GM15510 (cell line): ENCODE measurements around the gene PTPRT.

Experiments
- POLR2A ChIP-seq: IDR thresholded peaks from 3 replicates; pipeline ENCODE4 v1.6.1; 2011; ENCODE audit warnings: borderline replicate concordance; ENCODE audit not compliant: insufficient read length; ENCODE audit errors: extremely low read depth

Gene PTPRT

GRCh38 chr20:42152575-42152974, 1037.1 kb downstream of the PTPRT start:
- TF ChIP-seq POLR2A = no peak

GRCh38 chr20:42150230-42150629, 1039.5 kb downstream of the PTPRT start:
- TF ChIP-seq POLR2A = no peak

DNA sequence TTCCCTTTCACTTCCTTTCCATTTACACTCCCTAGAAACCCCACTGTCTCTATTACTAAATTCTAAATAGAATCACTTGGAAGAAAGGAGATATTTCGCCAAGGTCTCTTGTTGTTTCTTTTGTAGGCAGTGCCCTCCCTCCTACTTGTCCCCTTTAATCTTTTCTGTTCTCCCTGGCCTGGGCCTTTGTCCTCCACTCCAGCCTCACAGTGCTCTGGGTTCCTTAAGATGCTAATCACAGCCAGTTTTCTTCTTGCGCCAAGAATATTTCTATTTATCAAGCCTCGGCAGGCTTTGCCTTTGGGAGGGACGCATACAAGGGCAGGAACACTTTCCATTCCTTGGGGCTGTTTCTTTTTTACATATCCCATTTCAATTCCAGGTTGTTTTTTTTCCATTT, 1051.0 kb downstream of the PTPRT start:
- no peak for TF ChIP-seq POLR2A

DNA sequence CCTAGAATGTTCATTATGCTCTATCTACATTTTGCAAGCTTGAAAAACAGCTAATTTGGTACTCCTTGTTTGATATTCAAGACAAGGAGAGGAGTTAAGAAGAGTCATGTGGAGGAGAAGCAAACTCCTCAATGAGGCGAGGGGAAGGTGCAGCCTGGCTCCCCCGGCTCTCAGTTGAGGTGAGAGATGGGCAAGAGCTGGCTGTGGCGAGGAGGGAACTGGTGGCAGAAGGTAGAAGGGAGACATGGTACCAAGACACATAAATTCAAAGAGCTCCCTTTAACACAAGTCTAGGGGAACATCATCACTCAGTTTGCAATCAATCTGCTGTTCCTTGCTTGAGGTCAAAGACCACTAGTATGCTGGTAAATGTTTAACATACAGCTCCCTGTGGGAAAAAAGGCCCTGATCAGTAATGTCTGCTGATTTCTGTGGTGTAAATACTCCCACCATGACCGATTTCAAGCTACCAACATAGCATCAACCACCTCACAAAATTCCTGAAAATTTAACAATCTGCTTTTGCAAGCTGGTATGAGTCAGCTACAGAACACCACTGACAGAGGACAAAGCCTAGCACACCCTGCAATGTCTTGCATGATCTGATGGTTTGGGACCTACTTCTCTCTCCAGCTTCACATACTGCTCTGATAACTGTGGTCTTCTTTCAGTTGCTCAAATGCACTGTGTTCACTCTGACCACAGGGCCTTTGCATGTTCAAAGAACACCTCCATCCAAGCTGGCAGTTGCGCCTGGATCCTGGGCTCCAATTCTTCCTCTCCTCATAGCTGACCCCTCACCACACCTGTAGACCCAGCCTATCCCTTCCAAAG, 1055.2 kb downstream of the PTPRT start:
- TF ChIP-seq POLR2A = no peak

DNA sequence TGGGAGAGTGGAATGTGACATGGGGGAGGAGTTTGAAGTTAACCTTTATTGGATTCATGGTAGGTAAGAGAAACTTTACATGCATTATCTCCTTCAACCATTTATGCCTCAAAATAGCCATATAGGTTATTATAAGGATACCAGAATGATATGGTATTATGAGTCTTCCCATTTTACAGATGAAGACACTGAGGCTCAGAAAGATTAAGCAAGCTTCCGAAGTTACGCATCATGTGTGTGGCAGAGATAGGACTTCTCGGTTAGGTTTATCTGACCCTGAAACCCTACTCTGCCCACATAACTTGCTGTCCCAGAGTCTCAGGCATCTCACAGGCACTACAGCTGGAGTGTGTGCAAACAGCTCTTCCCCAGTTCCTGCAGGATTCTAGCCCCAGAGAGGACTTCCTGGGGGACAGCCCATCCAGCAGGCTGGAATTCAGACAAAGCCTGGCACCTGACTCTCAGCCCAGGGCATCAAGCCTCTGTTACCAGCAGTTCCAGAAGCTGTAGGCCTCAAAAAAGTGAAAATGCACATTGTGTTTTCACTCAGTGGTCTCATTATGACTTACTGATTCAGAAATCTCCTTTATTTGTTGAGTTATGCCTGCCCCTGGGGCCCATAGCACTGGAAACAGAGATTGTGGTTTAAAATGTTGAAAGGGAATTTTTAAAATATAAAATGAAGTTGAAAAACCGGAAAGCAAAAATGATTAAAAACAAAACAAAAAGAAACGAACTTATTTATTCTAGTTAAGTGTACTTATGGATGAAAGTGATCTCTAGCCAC, 1058.7 kb downstream of the PTPRT start:
- no peak for TF ChIP-seq POLR2A

DNA sequence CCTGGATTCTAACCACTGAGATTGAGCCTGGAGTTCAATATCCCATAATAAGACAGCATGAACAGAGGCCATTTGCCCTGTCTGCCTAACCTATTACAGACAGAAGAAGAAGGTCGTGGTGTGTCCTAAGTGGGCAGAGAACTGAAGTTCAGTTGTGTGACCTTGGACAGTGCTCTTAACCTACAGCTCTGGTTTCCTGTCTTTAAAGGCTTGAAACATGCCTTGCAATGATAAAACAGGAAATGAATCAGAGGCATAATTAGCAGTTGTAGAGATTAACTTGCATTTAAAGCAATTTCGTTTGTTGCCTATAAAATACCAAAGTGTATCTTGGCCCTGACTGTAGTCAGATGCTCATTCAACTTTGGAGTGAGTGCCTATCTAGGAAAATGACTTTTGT, 1064.3 kb downstream of the PTPRT start:
- TF ChIP-seq POLR2A = no peak

DNA sequence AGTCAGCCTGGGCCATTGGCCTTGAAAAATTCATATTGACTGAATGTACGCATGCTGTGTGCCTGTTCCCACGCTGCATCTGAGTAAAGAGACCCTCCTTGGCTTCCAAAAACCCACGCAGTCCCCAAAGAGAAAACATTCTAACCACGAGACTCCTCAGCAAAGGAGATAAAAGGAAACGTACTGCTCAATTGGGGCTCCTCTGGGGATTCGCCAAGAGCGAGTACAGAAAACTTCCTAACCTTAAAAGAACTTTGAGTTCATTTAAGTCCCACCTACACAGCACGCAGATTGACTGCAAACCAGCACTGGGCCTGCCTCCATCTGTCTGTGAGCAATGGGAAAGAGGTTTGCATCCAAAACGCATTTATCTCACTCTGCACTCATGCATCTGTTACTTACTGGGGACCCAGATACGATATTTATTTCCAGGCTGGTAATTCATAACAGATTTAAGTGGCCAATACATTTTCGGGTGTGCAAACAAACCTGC, 1065.7 kb downstream of the PTPRT start:
- no peak for TF ChIP-seq POLR2A

DNA sequence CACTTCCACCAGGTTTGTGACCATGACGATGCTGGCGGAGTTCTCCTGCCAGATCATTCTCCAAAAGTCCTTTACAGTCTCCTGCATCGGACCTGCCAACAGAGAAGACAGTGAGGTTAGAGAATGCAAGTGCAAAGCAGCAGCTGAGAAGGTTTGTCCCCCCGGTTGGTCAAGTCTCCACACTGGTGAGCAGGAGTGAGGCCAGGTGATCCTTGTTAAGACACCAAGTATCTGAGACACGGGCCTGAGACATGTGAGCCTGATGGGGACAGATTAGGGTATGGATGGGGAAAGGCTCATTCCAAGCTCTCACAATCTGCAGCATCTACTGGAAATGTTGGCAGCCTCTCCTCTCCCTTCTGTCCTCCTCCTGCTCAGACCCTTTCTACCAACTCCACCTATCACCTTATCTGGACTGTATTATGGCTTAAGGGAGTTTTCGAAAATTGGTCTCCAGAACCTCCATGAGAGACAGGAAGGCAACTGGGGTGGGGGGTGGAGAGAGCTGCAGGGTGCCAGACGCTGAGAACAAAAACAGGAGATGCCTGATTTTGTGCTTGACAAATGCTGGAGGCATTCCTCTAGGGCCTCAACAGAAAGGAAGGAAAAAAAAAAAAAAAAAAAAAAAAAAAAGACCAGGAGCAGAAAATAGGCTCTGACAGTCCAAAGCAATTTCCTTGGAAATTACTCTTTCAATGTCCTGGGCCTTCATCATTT, 1071.1 kb downstream of the PTPRT start:
- TF ChIP-seq POLR2A = no peak

GRCh38 chr20:42118001-42118400, 1071.7 kb downstream of the PTPRT start:
- TF ChIP-seq POLR2A = no peak

DNA sequence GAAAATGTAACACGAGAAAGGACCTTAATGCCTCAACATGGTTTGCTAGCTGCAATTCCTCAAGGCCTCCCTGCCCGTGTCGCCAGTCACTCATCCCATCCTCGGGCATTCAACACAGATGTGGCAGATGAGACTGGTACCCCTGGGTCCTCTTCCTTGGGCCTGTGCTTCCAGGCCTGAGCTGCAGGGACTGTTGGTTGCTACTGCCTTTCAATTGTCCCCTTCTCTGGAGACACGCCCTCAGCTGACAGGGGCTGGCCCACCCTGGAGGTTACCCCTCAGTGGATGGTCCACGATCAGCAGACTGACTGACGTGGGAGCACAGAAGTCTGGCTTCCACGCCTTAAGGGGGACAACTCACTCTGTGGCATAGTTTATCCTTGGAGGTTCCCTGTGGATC, 1076.5 kb downstream of the PTPRT start:
- no peak for TF ChIP-seq POLR2A

DNA sequence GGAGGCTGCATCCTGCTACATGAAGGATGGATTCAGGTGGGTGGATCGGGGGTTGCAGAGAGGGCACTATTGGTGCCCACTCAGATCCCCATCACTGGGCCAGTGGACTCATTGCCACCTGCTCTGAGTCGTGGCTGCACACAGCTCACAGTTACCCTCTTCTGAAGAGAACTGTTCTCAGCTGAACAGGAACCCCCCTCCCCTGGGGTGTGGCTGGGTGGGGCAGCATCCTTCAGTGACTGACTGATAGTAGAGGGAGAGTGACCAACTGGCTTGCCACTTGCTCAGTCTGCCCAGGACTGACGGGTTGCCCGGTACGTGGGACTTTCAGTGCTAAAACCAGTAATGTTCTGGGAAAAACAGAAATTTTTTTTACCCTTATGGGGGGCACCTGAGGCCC, 1077.5 kb downstream of the PTPRT start:
- no peak for TF ChIP-seq POLR2A

GRCh38 chr20:42111349-42111748, 1078.4 kb downstream of the PTPRT start:
- no peak for TF ChIP-seq POLR2A

GRCh38 chr20:42110301-42110700, 1079.4 kb downstream of the PTPRT start:
- no peak for TF ChIP-seq POLR2A

GRCh38 chr20:42102000-42102399, 1087.7 kb downstream of the PTPRT start:
- no peak for TF ChIP-seq POLR2A

DNA sequence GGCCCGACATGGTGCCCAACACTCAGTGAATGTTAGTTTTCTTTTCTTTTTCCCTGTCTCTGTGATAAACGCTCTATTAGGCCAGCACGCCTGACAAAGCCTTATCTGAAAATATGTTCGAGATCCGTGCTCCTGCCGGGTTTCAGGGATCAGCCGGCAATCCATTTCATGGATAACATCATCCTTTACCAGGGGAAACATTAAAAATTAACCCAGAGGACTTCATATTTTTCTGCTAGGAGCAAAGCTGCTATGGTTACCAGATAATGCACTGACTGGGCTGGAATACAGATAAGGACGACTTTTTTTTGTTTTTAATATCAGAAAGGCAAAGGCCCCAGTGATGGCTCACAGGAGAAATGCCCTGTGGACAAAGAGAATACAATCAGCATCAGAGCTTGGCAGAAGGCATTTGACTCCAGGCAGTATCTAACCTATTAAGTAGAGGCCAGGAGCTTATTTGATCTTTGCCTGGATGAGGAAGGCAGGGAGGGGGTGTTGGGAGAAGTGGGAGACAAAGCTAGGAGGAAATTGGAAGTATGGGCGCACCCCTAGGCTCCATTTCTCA, 1089.5 kb downstream of the PTPRT start:
- TF ChIP-seq POLR2A = no peak
